HG03135 (cell line): ENCODE results near the gene TBC1D2B.
A peak's percentile ranks its signal among the peaks of the same experiment; 100 is the strongest.

ENCODE experiments used
- ATAC-seq: cut with Tn5 transposase; IDR thresholded peaks from one replicate; pipeline ENCODE4 v1.9.1; 2021; ENCODE audit warnings: mild to moderate bottlenecking, moderate library complexity; ENCODE audit not compliant: unreplicated experiment

TBC1D2B gene

DNA sequence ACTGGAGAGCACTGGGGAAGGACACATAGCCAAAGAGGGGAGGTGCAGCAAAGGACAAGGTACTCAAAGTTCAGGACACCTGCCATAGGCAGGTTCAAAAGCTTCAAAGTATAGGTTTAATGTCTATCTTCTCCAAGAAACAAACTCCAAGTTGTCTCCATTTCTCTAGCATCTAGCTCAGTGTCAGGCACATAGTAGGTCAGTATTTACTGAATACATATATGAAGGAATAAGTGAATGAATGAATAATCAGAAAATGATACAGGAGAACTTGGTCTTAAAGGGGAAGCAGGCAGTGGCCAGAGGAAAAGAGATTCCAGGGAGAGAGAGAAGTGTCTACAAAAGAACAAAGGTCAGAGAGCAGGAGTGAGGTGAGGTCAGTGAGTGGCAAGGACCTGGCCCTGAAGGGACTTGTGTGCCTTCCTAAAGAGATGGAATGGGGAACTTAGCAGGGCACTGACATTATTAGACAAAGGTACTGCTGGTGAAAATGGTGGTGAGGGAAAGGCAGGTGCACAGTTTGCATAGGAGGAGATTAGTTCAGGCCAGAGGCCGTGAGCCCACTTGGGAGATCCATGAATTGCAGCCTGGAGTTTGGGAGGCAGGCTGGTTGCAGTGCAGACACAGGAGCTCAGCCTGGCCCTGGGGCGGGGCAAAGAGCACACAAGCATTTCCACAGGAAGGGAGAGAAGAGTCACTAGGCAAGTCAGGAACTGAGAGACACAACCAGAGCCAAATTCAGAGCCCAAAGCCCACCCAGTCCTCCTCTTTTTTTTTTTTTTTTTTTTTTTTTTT is 21.4 kb downstream of the TBC1D2B start:
- no peak for ATAC-seq

GRCh38 chr15:78054966-78055365 is 22.5 kb downstream of the TBC1D2B start:
- ATAC-seq, result no peak

DNA sequence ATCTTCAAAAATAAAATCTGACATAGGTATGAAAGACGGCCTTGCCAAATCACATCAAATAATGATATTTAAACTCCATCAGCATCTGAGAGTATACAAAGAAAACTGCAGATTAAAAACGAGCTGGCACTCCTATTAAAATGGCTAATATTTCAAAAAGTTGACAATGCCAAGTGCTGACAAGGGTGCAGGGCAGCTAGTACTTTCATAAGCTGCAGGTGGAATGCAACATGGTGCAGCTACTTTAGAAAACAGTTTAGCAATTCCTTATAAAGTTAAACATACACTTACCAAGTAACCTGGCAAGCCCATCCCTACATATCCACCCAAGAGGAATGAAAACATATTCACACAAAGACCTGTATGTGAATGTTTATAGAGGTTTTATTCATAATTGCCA is 23.0 kb downstream of the TBC1D2B start:
- no peak for ATAC-seq

GRCh38 chr15:78052545-78052944 is 25.0 kb downstream of the TBC1D2B start:
- ATAC-seq, result no peak

- no peak for ATAC-seq
Observed at GRCh38 chr15:78052001-78052401, 25.5 kb downstream of the TBC1D2B start.

DNA sequence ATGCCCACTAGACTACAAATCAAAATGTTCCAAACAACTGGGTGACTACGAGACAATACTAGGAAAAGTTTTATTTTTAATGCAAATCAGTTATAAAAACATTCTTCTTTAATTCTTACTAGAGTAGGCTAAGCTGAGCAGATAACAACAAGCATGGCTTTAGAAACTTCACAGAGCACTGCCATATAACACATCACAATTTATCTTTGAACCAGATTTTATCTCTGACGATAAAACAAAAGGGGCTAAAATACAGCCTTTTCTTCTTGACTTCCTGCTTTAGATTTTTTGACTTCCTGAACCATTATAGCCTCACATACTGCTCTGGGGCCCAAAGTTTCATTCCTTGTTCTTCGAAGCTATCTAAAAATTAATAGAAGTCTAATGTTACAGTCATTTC is 25.9 kb downstream of the TBC1D2B start:
- no peak for ATAC-seq

DNA sequence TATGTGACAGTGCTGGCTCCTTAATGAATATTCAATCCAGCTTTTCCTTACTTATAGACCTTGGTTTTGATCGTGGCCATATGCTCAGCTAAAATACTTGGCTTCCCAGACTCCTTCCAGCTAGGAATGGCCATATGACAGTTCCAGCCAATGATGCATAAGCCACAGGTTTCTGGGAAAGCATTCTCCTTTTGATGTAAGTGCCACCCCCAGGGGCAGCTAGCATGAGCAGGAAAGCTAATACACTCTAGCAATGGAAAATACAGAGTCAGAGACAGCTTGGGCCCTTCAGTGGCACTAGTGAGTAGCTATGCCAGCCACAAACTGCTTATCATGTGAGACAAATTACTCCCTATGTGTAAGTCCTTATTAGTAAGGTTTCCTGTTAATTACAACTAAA is 26.7 kb downstream of the TBC1D2B start:
- ATAC-seq, result no peak

DNA sequence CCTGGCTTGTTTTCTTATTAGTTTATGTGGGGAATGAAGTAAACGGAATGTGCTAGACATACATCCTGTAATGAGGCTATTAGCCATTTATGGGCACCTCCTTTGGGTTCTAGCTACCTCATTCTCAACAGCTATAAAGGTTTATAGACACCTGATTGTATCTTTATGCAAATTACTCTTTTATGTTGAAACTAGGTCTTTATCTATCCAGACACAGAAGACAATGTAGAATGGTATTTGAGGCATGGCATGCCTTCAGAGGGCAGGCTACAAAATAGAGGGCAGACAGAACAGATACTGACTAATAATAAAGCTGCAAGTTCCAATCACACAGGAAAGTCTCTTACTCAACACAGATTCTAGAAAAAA is 27.1 kb downstream of the TBC1D2B start:
- ATAC-seq, result peak; percentile 23

- peak; percentile 70 for ATAC-seq
Observed at GRCh38 chr15:78049691-78050440, 27.6 kb downstream of the TBC1D2B start.

DNA sequence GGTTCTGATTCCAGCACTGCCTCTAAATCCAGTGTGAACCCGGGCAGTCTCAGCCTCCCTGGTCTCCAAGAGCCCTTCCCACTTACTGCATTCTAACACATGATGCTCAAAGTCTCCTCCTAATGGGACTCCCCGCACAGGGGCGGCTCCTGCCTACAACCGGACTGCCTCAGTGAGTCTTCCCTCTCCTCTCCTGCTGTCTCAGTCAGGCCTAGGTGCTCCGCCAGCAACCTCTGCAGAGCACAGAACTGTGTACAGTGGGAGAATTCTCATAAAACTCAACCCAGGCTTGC is 28.9 kb downstream of the TBC1D2B start:
- ATAC-seq, result no peak

- ATAC-seq, result no peak
Observed at GRCh38 chr15:78047761-78048627, 29.5 kb downstream of the TBC1D2B start.

GRCh38 chr15:78046796-78047341 is 30.6 kb downstream of the TBC1D2B start:
- no peak for ATAC-seq

GRCh38 chr15:78045189-78045588 is 32.3 kb downstream of the TBC1D2B start:
- ATAC-seq, result no peak

- ATAC-seq, result no peak
Observed at GRCh38 chr15:78044407-78045155, 32.9 kb downstream of the TBC1D2B start.

- no peak for ATAC-seq
Observed at GRCh38 chr15:78041946-78042345, 35.6 kb downstream of the TBC1D2B start.

GRCh38 chr15:78040653-78041244 is 36.8 kb downstream of the TBC1D2B start:
- ATAC-seq, result no peak

GRCh38 chr15:78038585-78039247 is 38.8 kb downstream of the TBC1D2B start:
- ATAC-seq, result no peak

- ATAC-seq, result no peak
Observed at GRCh38 chr15:78037779-78038305, 39.7 kb downstream of the TBC1D2B start.

DNA sequence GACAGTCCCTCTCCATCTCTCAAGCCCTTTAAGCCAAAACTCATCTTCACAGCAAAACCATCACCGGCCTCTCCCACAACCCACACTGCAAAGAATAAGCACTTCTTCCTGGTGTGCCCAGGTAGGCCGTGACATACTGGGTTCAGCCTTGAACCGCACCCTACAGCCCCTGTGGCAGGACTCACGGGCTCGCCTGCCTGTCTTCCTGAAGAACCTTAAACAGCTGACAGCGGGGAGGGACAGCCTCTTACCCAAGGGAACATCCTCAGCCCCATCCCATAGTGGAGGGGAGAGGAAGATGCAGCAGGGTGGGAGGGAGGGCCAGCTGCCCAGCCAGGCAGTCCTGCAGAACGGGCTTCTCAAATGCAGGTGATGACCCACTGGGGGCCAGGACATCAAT is 40.2 kb downstream of the TBC1D2B start:
- no peak for ATAC-seq
